GM21619 (cell line): ENCODE measurements around the gene UBASH3B.

ENCODE experiments used
- ATAC-seq: cut with Tn5 transposase; IDR thresholded peaks from one replicate; pipeline ENCODE4 v1.9.1; 2021; ENCODE audit not compliant: unreplicated experiment

Gene UBASH3B

GRCh38 chr11:122751292-122752070 is 96.0 kb downstream of the UBASH3B start:
- no peak for ATAC-seq

- no peak for ATAC-seq
Measured at GRCh38 chr11:122754028-122754427, 98.5 kb downstream of the UBASH3B start.

DNA sequence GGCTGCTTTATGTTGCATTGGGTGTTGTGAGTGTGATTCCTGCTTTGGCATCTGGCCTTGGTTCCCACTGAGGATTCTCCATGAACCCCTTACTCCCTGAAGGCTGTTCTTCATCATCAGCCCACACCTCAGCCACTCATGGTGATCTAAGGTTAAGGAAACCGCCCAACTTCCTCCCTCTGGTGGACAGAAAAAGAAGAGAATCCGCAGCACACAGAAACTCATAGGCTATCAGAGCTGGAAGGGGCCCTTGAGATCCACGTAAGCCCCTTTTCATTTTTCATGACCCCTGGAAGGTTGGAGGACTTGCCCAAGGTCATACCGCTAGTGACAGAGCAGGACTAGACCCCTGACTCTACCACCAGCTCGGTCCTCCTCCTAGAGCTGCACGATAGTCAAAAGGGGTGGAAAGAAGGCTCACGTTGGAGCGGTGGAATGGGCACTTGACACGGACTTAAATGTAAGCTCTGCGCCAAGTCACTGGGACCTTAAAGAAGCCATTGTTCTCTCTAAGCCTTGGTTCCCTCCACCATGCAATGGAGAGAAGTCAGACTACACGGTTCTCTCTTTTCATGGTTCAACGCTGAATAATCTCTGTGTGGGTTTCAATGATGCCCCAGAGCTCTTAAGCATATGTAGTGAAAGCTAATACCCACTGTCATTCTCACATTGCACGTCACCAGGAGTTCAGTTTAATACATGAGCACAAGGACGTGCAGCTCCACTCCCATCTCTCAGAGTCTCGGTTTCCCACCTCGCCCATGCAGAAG is 99.2 kb downstream of the UBASH3B start:
- ATAC-seq, result no peak

DNA sequence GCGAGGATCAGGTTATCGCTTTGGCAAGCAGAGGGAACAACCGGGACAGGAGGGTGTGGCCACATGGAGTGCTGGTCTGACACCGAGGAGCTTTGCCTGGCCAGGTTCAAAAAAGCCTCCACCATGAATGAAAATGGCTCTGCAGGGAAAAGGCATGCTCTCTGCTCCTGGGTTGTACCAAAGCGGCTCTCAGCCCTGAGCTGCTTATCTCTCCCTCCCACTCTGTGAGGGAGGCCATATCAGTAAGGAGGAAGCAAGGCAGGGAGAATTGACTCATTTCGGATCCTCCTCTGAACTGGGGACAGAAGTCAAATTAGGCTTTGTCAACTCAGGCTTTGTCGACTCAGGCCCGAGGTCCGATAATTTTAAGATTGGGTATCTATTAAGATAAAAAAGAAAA is 99.9 kb downstream of the UBASH3B start:
- ATAC-seq, result no peak

GRCh38 chr11:122755941-122756340 is 100.4 kb downstream of the UBASH3B start:
- no peak for ATAC-seq

GRCh38 chr11:122756417-122756816 is 100.9 kb downstream of the UBASH3B start:
- peak; percentile 65 for ATAC-seq

- no peak for ATAC-seq
Measured at GRCh38 chr11:122757201-122757600, 101.7 kb downstream of the UBASH3B start.

- no peak for ATAC-seq
Measured at GRCh38 chr11:122758339-122758738, 102.8 kb downstream of the UBASH3B start.

DNA sequence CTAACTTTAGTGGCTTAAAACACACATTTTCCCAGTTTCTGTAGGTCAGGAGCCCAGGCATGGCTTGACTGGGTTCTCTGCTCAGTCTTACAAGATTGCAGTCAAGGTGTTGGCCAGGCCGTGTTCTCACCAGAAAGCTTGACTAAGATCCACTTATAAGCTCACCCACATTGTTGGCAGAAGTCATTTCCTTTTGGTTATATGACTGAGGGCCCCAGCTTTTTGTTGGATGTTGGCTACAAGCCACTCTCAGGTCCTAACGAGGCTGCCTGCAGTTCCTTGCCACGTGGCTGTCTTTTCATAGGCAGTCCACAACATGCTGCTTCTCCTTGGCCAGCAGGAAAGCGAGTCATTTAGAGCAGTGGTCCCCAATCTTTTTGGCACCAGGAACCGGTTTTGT is 103.5 kb downstream of the UBASH3B start:
- no peak for ATAC-seq

- no peak for ATAC-seq
Measured at GRCh38 chr11:122763108-122763507, 107.6 kb downstream of the UBASH3B start.

- no peak for ATAC-seq
Measured at GRCh38 chr11:122764371-122765090, 109.0 kb downstream of the UBASH3B start.

- ATAC-seq, result no peak
Measured at GRCh38 chr11:122765487-122766131, 110.1 kb downstream of the UBASH3B start.

GRCh38 chr11:122769126-122769780 is 113.7 kb downstream of the UBASH3B start:
- no peak for ATAC-seq

DNA sequence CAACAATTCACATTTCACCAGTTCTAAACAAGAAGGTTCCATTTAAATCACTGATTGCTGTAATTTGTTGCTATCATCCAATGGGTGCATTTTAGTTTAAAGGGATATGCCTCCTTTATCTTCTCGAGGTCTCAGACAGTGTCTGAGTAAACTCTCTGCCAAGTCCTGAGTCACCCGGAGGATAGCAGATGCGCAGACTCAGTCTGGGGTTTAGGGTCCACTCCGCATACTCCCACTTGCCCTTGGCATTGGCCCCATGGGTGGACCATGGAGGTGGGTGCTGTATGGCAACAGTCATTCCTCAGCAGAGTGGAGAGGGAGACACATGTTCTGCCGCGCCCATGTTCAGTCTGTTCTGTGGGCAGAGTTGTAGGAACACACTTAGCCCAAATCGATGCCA is 117.4 kb downstream of the UBASH3B start:
- no peak for ATAC-seq

- no peak for ATAC-seq
Measured at GRCh38 chr11:122773781-122774266, 118.3 kb downstream of the UBASH3B start.

- ATAC-seq, result no peak
Measured at GRCh38 chr11:122775675-122776271, 120.3 kb downstream of the UBASH3B start.

GRCh38 chr11:122776546-122776945 is 121.0 kb downstream of the UBASH3B start:
- no peak for ATAC-seq

- no peak for ATAC-seq
Measured at GRCh38 chr11:122777343-122777742, 121.8 kb downstream of the UBASH3B start.

GRCh38 chr11:122778148-122778547 is 122.6 kb downstream of the UBASH3B start:
- no peak for ATAC-seq

DNA sequence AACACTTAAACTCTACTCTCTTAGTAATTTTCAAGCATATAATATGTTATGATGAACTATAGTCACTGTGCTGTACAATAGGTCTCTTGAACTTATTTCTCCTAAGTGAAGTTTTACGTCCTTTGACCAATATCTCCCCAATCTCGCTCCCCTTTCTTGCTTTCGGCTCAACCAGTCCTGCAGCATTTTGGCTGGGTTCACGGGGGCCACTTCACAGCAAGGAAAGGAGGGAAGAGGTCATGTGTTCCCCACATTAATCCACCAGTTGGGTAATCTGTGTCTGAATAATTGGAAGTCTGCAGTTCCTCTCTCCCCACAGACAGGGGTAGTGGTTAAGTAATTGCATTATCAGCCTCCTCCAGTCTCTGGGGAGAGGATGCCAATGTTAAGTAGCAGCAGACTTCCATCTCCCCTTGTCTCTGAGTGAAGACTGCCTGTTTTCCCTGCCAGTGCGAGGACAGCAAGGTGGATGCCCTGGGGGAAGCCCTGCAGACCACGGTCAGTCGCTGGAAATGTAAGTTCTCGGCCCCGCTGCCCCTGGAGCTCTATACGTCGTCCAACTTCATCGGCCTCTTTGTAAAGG is 123.6 kb downstream of the UBASH3B start:
- ATAC-seq, result no peak
